Epithelial cell of esophagus (primary cell): ENCODE measurements around the gene AFAP1L1.

ENCODE experiments used
- DNase-seq: peaks from one replicate; pipeline ENCODE4 v3.0.0; 2010; ENCODE audit warnings: low read depth
- H3K4me3 ChIP-seq: 2 replicates; pipeline ENCODE4 v1.5.1; 2011; ENCODE audit warnings: mild to moderate bottlenecking, low read length, control low read depth
- TF ChIP-seq, protein P1 (sequence below): IDR thresholded peaks from 2 replicates; pipeline ENCODE4 v1.5.1; 2011; ENCODE audit warnings: low read depth, mild to moderate bottlenecking, low read length, control low read depth, inconsistent platforms; ENCODE audit not compliant: insufficient read depth; ENCODE audit errors: missing control alignments

AFAP1L1 gene

DNA sequence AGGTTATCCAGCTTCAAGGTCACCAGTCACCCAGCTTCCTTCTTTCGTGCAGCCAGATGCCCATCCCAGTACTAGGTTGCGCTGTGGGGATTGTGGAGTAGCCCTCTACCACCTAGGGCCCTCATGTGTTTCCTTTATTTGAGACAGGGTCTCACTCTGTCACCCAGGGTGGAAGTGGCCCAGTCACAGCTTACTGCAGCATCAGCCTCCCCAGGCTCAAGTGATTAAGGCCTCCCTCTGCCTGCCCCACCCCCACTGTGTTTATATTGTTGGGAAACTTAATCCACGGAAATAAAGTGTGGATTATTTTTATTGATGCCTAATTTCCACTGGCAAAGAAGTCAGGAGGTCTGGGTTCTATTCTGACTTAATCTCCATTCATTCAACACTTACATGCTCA, 103.1 kb downstream of the AFAP1L1 start:
- no peak overlapping the region for H3K4me3 ChIP-seq
- TF ChIP-seq, protein P1, sequence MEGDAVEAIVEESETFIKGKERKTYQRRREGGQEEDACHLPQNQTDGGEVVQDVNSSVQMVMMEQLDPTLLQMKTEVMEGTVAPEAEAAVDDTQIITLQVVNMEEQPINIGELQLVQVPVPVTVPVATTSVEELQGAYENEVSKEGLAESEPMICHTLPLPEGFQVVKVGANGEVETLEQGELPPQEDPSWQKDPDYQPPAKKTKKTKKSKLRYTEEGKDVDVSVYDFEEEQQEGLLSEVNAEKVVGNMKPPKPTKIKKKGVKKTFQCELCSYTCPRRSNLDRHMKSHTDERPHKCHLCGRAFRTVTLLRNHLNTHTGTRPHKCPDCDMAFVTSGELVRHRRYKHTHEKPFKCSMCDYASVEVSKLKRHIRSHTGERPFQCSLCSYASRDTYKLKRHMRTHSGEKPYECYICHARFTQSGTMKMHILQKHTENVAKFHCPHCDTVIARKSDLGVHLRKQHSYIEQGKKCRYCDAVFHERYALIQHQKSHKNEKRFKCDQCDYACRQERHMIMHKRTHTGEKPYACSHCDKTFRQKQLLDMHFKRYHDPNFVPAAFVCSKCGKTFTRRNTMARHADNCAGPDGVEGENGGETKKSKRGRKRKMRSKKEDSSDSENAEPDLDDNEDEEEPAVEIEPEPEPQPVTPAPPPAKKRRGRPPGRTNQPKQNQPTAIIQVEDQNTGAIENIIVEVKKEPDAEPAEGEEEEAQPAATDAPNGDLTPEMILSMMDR, result no peak
- no peak for DNase-seq

DNA sequence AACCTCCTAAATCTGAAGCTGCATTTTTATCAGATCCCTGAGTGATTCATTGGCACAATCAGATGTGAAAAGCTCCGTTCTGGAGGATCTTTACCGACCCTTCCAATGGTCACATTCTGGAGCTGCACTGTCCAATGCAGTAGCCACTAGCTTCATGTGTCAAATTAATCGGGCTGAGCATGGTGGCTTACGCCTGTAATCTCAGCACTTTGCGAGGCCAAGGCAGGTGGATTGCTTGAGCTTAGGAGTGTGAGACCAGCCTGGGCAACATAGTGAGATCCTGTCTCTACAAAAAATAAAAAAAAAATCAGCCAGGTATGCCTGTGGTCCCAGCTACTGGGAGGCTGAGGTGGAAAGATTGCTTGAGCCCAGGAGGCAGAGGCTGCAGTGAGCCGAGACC, 103.8 kb downstream of the AFAP1L1 start:
- no peak for DNase-seq

DNA sequence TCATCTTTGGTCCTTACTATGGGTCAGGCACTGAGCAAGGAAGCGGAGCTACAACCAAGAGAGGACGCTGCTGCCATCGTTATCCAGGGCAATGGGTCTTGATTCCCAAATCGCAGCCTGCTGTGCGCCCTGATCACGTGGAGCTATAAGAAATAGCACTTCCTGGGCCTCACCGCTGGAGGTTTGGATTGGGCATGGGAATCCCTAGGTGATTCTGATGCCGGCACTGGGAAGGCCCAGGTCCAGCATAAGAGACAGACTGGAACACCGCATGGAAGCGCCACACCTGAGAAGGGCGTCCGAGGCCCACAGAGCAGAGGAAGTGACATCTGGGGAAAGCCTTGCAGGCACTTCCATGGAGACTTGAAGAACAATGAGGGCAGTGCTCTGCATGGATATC, 104.4 kb downstream of the AFAP1L1 start:
- no peak overlapping the region for H3K4me3 ChIP-seq
- DNase-seq, result no peak
- TF ChIP-seq, protein P1, result no peak

More for the DNA sequence above, 103.8 kb downstream of the AFAP1L1 start:
- TF ChIP-seq, protein P1, result no peak
- H3K4me3 ChIP-seq, result no peak overlapping the region

DNA sequence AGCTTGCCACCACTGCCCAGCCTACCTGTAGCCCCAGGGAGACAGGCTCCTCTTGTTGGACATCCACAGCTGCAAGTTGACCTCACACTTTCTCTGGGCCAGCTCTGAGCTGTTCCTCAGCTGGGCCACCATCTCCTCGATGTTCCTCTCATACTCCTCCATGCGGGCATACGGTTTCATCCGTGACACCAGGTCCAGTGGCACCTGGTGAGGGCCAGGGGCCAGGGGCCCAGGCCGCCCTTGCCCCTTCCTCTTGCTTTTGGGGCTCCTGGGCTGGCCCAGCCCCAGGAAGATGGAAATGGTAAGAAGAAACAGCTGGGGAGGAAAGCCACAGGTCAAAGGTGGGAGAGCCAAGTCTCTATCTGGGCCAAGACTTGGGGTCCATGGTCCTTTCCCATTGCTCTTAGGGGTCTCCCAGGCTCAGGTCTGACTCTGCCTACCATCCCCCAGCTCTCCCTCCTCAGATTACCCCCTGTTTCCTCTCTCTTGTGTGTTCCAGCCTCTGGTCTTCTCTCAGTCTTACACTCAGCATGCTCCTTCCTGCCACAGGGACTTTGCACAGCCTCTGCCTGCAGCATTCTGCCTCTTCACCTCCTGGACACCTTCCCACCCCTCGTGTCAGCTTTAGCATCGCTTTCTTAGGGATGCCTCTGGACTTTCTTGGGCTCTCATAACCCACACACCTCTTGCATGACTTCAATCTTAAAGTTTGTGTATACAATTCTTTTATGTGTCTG, 105.2 kb downstream of the AFAP1L1 start:
- H3K4me3 ChIP-seq, result no peak overlapping the region
- TF ChIP-seq, protein P1, result no peak
- no peak for DNase-seq

DNA sequence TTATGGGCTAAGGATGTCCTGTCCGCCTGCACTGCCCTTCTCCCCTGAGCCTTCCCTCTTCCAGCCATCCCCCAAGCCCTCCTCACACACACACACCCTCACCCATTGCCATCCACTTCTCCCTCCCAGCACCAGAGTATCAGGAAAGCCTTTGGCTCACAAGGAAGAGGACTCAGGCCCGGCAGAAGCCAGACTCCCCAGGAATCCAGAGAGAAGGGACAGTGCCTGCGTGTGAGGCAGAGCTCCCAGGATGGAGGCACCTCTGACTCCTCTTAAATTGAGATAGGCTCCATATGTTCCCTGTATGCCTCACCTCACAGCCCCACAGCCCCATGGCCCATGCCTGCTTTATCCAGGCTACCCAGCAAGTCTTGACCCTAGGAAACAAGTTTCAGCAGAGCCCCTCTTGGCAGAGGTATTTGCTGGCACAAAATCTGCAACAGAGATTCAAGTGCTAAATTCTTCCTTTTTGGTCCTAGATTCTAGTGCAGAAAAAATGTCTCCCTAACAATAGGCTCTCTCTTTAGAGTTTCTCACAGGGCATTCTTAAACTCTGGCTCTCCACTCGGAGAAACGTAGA, 106.7 kb downstream of the AFAP1L1 start:
- no peak overlapping the region for H3K4me3 ChIP-seq
- TF ChIP-seq, protein P1, result no peak
- peak; percentile 58 for DNase-seq

DNA sequence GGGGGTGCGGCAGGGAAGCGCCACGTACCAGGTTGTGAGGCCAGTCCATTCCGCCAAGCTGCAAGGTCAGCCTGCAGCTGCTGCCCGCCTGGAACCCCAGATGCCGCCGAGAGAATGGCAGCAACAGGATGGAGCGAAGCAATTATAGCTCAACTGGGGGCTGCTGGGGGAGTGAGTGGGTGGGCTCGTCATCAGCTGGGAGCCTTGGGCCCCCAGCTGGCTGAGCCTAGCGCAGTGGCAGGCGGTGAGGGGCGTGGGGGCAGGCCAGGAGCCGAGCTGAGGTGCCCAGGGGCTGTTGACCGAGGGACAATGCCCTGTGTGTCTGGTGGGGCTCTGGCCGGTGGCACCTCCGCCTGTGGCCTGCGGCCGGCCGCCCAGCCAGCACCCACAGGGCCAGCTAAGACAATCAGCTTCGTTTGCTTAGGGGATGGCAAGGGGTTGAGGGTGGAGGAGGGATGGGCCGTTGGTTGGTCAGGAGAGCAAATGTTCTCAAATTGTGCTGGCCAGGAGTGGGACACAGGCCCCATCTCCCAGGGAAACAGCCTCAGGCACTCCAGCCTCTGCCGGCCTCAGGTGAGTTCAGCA, 107.6 kb downstream of the AFAP1L1 start, which contains the start of gene IL17B:
Gene IL17B (minus strand): TSS at position 116 of the 585 bp plus-strand sequence. CDS start 67 bp downstream, at position 49.
- no peak within 1 kb of the TSS for H3K4me3 ChIP-seq
- DNase-seq, result no peak
- TF ChIP-seq, protein P1, result no peak
